Endothelial cell of umbilical vein (primary cell): ENCODE data around the gene CCDC157.

ENCODE experiments used
- EZH2 ChIP-seq: IDR thresholded peaks from 2 replicates; pipeline ENCODE4 v1.6.1; 2012; ENCODE audit warnings: borderline replicate concordance, low read depth, mild to moderate bottlenecking, moderate library complexity, low read length, inconsistent platforms; ENCODE audit not compliant: severe bottlenecking
- MAX ChIP-seq: IDR thresholded peaks from 2 replicates; pipeline ENCODE4 v1.6.1; 2011; ENCODE audit not compliant: insufficient read depth, insufficient read length
- POLR2A ChIP-seq: IDR thresholded peaks from 2 replicates; pipeline ENCODE4 v1.6.1; 2012; ENCODE audit warnings: low read depth, mild to moderate bottlenecking, control low read depth, low read length
- TF ChIP-seq, protein P1 (sequence below), 2 donors: IDR thresholded peaks; 1 replicate in 1 of 2; 2 replicates in 1 of 2; pipeline ENCODE4 v1.5.1; 2011; ENCODE audit warnings: low read length in 2 of 2, mild to moderate bottlenecking in 2 of 2, moderate library complexity in 2 of 2, control low read depth in 1 of 2, inconsistent platforms in 1 of 2, low read depth in 1 of 2; ENCODE audit not compliant: insufficient read depth in 1 of 2; ENCODE audit errors: extremely low read depth in 1 of 2

- TF ChIP-seq EZH2 (no peak), POLR2A (no peak), MAX (no peak)
- TF ChIP-seq, protein P1, sequence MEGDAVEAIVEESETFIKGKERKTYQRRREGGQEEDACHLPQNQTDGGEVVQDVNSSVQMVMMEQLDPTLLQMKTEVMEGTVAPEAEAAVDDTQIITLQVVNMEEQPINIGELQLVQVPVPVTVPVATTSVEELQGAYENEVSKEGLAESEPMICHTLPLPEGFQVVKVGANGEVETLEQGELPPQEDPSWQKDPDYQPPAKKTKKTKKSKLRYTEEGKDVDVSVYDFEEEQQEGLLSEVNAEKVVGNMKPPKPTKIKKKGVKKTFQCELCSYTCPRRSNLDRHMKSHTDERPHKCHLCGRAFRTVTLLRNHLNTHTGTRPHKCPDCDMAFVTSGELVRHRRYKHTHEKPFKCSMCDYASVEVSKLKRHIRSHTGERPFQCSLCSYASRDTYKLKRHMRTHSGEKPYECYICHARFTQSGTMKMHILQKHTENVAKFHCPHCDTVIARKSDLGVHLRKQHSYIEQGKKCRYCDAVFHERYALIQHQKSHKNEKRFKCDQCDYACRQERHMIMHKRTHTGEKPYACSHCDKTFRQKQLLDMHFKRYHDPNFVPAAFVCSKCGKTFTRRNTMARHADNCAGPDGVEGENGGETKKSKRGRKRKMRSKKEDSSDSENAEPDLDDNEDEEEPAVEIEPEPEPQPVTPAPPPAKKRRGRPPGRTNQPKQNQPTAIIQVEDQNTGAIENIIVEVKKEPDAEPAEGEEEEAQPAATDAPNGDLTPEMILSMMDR (IDR thresholded peaks at IDR 0.05; ENCODE audit: extremely low read depth in 1 of 2, insufficient read depth in 1 of 2, low read depth in 1 of 2, low read length in 2 of 2): no peak
These were observed 46.7 kb upstream of the CCDC157 start for GRCh38 chr22:30309951-30310741.
